Measurements from ENCODE around the gene OR2M2.

Gene OR2M2, protein sequence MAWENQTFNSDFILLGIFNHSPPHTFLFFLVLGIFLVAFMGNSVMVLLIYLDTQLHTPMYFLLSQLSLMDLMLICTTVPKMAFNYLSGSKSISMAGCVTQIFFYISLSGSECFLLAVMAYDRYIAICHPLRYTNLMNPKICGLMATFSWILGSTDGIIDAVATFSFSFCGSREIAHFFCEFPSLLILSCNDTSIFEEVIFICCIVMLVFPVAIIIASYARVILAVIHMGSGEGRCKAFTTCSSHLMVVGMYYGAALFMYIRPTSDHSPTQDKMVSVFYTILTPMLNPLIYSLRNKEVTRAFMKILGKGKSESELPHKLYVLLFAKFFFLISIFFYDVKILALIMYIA

DNA sequence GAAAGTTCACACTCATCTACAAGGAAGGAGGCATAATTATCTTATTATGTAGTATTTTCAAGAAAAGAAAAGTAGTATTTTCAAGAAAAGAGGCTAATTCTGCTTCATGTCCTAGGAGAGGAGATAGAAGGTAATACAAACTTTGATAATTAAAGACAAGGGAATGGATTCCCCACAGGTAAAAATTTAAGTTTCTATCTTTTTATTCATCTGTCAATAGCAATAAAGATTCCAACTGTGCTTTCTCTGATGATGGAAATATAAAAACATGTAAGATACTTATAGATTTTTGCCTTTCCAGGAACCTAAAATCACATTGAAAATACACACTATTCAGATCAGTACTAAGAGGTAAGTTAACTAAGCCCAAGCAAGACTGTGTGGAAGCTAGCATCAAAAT lies at the start of gene OR2M2:
Gene OR2M2 (plus strand): TSS at position 301 of the 400 bp plus-strand sequence. CDS start 5,165 bp downstream, outside the sequence.
- no peak for DNase-seq (ENCODE audit: low spot score)
- no peak for FAIRE-seq

DNA sequence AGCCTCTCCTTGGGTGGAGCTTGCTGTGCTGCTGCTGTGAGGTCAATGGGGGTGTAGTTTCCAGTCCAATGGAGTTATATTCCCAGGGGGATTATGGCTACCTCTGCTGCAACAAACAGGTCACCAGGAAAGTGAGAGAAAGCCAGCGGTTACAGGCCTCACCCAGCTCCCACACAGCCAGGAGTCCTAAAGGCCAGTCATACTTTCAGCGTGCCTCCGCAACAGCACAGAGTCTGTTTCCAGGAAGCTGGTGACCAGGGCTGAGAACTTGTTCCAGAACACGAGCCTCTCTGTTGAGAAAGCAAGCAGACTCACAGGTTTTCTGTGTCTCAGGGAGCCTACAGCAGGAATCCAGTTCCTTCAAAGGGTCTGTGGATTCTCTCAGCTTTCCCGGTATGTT lies 47.0 kb upstream of the OR2M2 start:
- DNase-seq (ENCODE audit: low spot score) (no peak), FAIRE-seq (no peak)

DNA sequence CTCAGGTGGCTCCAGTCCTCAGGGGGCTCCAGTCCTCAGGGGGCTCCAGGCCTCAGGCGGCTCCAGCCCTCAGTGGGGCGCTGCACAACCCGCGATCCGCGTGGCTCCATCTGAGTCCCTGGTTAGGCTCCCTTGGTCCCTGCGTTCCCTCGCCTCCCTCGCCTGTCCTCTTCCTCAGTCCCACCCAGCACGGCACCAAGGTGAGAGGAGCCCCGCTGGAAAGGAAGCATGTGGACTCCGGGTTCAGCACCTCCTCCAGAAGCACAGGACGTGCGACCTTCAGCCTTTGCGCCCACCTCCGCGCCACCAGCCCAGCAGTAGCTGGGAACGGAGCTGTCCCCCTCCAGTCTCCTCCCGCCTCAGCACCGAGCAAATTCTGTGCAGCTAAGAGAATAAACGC lies 37.8 kb upstream of the OR2M2 start:
- DNase-seq (ENCODE audit: low spot score) = no peak
- FAIRE-seq = no peak

DNA sequence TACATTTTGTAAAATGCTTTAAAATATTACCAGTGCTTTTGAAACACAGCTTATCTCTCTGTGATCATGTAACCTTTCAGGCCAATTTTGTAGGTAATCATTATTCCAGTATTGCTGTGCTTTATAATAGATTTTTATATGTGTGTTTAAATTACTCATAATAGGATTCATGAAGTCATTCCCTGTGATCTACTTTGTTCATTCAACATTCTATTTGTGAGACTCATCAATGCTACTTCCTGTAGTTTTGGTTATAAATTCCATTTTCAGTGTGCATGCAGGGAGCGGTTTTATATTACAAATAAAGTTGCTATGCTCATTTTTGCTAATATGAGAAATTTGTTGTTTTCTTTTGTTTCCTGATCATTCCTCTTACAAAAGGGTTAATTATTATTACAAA lies 33.8 kb upstream of the OR2M2 start:
- no peak for DNase-seq (ENCODE audit: low spot score)
- FAIRE-seq = no peak

DNA sequence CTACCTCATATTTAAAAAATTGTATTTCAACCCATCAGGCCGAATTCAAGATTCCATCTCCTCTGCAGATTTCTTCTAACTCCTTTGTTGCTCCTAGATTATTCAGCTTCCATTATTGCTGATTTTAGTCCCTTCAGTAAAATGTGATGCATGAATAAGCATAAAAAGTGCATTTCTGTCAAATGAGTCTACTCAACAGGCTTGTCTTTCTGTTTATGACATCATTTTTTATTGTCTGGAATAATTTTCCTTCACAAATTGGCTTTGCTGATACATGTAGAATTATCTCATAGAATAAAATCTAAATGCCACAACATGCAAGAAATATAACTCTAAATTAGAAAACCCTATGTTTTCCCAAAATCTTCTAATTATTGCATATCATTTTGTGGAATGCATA lies 31.3 kb upstream of the OR2M2 start:
- no peak for FAIRE-seq

DNA sequence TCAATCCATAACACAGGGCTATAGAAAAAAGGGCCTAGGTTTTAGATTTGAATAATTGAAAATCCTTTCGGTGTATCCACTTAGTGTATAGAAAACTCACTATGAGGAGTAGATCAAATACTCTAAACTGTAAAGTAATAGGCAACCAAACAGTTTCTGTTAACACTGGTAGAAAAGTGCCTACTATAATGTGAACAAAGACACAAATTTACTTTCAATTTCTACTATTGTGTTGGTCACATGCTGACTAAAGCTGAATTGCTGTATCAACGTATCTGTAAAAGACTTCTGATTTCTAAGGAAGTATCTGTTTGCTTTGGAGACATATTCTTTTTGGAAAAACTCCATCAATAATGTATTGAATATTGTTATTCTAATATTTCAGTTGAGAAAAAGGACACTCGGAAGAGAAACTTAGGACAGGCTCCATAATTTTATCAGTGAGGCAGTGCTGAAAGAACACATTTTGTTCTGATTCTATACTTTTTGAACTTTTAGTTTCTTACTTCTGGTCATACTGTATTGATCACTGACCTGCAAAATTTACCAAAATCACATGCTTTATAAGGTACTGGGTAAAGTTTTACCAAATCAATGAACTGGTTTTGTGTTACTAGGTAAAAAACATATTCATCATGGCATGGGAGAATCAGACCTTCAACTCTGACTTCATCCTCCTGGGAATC lies 30.0 kb upstream of the OR2M2 start, which contains the start of gene OR2M5:
Gene OR2M5 (plus strand): TSS at position 636 of the 686 bp plus-strand sequence. CDS start 0 bp downstream, at position 636.
- DNase-seq (ENCODE audit: low spot score) = no peak
- FAIRE-seq = no peak

More for the DNA sequence above, 31.3 kb upstream of the OR2M2 start:
- DNase-seq (ENCODE audit: low spot score) = no peak

DNA sequence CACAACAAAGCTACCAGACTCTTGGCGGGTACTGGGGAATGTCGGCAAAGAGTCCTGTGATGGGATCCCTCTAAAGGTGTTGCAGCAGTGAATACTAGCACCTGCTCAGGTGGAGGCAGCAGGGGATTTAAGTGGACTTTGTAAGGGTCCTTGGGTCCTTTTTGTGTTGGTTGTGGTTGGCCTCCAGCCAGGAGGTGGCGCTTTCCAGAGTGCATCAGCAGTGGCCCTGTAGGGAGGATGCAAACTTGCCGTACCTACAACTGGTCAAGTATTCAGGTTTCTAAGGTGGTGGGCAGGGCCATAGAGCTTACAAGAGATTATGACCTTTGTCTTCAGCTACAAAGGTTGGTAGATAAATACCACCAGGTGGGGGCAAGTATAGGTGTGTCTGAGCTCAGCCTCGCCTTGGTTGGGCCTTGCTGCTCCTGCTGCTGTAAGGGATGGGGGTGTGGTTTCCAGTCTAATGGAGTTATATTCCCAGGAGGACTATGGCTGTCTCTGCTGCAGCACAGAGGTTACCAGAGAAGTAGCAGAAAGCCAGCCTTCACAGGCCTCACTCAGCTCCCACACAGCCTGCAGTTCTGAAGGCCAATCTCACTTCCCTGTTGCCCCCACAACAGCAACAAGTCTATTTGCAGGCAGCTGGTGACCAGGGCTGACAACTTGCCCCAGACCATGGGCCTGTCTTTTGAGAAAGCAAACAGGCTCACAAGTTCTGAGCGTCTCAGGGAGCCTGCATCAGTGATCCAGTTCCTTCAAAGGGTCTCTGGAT lies 22.4 kb upstream of the OR2M2 start:
- DNase-seq (ENCODE audit: low spot score) = no peak
- FAIRE-seq = no peak

DNA sequence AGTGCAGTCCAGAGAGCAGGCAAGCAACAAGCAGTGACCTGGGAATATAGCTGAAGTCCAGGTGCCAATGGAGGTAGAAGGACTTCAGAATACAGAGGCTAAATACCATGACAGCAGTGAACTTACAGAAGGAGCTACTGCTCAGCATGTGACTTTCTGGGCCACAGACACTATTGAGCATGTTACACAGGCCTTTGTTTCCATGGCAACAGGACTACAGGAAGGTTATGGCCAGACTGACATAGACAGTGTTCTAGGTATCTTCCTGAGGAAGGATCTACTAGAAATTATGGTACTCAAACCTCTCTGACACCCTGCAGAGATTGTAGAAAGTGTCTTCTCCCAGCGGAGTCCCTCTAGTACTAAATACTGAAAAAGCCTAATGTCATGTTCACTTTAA lies 18.7 kb upstream of the OR2M2 start:
- no peak for DNase-seq (ENCODE audit: low spot score)
- no peak for FAIRE-seq

DNA sequence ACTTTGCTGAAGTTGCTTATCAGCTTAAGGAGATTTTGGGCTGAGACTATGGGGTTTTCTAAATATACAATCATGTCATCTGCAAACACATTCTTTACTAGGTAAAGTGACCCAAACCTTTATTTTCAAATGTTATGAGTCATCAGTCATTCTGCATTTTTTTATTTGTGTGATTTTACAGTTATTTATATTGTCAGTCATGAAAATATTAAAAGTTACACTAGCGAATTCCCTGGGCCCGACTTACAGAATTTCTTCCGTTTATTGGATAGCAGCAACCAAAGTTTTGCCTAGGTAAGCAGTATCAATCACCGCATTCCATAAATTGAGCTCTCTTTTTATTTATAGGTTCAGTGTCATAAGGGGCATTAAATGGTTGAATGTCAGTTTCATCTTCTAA lies 15.9 kb upstream of the OR2M2 start:
- DNase-seq (ENCODE audit: low spot score) (no peak), FAIRE-seq (no peak)

DNA sequence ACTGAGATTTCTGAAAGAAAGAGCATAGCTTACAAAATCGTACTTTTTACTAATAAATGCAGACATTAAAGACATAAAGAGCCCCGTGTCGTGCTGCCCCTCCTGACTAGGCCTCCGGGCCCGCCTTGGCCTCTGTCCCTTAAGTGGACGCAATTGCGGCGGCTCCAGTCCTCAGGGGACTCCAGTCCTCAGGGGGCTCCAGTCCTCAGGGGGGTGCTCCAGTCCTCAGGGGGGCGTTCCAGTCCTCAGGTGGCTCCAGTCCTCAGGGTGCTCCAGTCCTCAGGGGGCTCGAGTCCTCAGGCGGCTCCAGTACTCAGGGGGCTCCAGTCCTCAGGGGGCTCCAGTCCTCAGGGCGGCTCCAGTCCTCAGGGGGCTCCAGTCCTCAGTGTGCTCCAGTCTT lies 10.6 kb upstream of the OR2M2 start:
- DNase-seq (ENCODE audit: low spot score) (no peak), FAIRE-seq (no peak)

DNA sequence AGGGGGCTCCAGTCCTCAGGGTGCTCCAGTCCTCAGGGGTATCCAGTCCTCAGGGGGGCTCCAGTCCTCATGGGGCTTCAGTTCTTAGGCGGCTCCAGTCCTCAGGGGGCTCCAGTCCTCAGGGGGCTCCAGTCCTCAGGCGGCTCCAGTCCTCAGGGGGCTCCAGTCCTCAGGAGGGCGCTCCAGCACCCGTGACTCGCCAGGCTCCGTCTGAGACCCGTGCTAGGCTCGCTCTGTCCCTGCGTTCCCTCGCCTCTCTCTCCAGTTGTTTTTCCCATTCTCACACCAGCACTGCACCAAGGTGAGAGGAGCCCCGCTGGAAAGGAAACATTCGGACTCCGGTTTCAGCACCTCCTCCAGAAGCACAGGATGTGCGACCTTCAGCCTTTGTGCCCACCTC lies 9.4 kb upstream of the OR2M2 start:
- no peak for DNase-seq (ENCODE audit: low spot score)

DNA sequence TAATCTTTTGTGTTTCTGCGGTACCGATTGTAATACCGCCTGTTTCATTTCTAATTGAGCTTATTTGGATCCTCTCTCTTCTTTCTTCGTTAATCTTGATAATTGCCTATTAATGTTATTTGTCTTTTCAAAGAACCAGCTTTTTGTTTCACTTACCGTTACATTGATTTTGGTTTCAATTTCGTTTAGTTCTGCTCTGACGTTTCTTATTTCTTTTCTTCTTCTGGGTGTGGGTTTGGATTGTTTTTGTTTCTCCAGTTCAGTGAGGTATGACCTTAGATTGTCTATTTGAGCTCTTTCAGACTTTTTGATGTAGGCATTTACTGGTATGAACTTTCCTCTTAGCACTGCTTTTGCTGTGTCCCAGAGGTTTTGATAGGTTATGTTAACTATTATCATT lies 9.4 kb downstream of the OR2M2 start:
- DNase-seq (ENCODE audit: low spot score) (no peak), FAIRE-seq (no peak)

More for the DNA sequence above, 9.4 kb upstream of the OR2M2 start:
- FAIRE-seq = no peak

DNA sequence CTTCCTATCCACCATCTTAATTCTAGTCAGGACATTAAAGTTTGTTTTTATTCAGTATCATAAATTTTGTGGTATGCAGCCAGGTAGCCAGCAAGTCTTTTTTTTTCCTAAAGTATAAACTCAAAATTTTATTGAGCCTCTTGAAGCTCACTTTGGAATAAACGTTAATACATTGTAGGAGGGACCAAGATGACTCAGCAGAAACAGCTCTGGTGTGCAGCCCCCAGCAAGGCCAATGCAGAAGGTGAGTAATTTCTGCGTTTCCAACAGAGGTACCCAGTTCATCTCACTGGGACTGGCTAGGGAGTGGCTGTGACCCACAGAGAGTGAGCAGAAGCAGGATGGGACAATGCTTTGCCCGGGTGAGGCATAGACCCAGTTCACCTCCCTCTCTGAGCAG lies 12.7 kb downstream of the OR2M2 start:
- FAIRE-seq = no peak
- DNase-seq (ENCODE audit: low spot score) = no peak

DNA sequence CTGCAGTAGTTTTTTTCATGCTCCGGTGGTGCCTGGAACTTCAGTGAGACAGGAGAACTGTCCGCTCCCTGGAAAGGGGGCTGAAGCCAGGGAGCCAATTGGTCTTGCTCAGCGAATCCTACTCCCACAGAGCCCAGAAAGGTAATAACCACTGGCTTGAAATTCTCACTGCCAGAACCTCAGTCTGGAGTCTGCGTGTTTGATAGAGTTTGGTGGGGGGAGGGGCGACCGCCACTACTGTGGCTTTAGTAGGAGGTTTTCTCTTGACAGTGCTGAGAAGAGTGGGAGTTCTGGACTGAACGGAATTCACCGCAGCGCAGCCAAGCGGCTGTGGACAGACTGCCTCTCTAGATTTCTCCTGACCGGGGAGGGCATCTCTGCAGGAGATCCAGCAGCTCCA lies 14.4 kb downstream of the OR2M2 start:
- FAIRE-seq (no peak), DNase-seq (ENCODE audit: low spot score) (no peak)

DNA sequence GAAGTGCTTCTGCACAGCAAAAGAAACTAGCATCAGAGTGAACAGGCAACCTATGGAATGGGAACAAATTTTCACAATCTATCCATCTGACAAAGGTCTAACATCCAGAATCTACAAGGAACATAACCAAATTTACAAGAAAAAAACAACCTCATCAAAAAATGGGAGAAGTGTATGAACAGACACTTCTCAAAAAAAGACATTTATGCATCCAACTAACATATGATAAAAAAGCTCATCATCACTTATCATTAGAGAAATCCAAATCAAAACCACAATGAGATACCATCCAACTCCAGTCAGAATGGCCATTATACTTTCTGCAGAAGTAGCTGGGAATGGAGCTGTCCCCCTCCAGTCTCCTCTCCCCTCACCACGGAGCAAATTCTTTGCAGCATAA lies 19.5 kb downstream of the OR2M2 start:
- FAIRE-seq (no peak), DNase-seq (ENCODE audit: low spot score) (no peak)

DNA sequence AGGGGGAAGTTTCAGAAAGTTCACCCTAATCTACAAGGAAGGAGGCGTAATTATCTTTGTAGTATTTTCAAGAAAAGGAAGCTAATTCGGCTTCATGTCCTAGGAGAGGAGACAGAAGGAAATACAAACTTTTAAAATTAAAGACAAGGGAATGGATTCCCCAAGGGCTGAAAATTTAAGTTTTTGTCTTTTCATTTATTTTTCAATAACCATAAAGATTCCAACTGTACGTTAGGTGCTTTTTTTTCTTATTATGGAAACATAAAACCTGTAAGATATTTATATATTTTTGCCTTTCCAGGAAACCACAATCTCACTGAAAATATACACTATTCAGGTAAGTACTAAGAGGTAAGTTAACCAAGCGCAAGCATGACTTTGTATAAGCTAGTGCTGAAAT lies 22.3 kb downstream of the OR2M2 start, which contains the start of gene OR2M3:
Gene OR2M3 (plus strand): TSS at position 301 of the 400 bp plus-strand sequence. CDS start 5,803 bp downstream, outside the sequence.
- no peak for FAIRE-seq
- no peak for DNase-seq (ENCODE audit: low spot score)

DNA sequence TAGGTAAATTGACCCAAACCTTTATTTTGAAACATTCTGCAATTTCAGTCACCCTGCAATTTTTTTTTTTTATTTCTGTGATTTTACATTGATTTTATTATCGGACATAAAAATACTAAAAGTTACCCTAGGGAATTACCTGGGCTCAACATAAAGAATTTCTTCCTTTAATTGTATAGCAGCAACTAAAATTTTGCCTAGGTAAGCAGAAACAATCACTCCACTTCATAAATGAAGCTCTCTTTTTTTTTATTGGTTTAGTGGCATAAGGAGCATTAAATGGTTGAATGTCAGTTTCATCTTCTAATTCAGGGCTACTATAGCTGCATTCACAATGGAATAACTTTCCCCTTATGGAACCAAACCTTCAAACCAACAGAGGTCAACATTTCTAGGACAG lies 41.3 kb downstream of the OR2M2 start:
- no peak for DNase-seq (ENCODE audit: low spot score)
- FAIRE-seq = no peak

DNA sequence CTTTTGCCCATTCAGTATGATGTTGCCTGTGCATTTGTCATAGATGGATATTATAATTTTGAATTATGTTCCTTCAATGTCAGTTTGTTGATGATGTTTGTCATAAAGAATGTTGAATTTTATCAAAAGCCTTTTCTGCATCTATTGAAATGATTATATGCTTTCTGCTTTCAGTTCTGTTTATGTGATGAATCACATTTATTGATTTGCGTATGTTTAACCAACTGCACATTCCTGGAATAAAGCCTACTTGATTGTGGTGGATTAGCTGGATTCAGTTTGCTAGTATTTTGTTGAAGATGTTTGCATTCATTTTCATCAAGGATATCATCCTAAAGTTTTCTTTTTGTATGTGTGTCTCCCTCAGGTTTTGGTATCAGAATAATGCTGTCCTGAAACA lies 50.9 kb downstream of the OR2M2 start:
- no peak for DNase-seq (ENCODE audit: low spot score)
- FAIRE-seq = no peak

DNA sequence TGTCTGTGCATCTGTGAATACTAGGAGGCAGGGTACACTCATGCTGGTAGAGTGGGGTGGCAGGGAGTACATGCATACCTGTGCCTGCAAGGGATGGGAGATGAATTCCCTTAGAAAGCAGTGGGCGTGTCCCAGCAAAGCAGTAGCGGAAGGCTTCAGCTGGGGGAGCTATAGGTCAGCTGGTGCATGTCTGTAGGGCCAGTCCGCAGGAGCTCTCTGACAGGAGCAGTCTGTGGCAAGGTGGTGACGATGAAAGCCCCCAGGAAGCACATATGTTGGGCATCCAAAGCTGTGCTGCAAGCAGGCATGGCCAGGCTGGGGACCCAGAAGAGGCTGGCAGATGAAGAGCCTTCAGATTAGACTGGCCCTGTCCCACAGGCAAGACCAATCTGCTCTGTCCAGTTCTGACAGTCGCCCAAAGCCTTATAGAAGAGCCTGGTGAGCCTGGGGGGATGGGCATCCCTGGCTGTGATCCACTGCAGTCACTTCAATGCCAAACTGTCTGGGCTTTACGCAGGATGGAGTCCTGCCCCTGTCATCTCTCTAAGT lies 54.8 kb downstream of the OR2M2 start:
- DNase-seq (ENCODE audit: low spot score) (no peak), FAIRE-seq (no peak)
